Upper lobe of left lung (tissue), 4 donors: ENCODE results near the gene ARHGAP31.

ENCODE experiments used
- CTCF ChIP-seq, 6 experiments: fragments of 450-650 bp in 4 of 6; fragments of 200-600 bp in 2 of 6; sonication (generic) in 2 of 6; IDR thresholded peaks; one replicate each; pipeline ENCODE4 v1.5.1; 2016 to 2019; ENCODE audit warnings: antibody characterized with exemption in 6 of 6
- EP300 ChIP-seq, 4 donors: sonication (generic); formaldehyde crosslinking; IDR thresholded peaks; one replicate each; pipeline ENCODE4 v1.5.1; 2017; ENCODE audit warnings: antibody characterized with exemption in 4 of 4, control low read depth in 2 of 4
- POLR2A ChIP-seq, 4 donors: fragments of 450-650 bp; IDR thresholded peaks; one replicate each; pipeline ENCODE4 v1.5.1; 2016 to 2017; ENCODE audit warnings: antibody characterized with exemption in 4 of 4, mild to moderate bottlenecking in 2 of 4
- POLR2AphosphoS5 ChIP-seq, 2 donors: sonication (generic); formaldehyde crosslinking; IDR thresholded peaks; one replicate each; pipeline ENCODE4 v1.5.1; 2017; ENCODE audit warnings: antibody characterized with exemption in 2 of 2

- TF ChIP-seq CTCF (IDR thresholded peaks at IDR 0.05) (no peak), POLR2A (IDR thresholded peaks at IDR 0.05) (no peak), EP300 (IDR thresholded peaks at IDR 0.05) (no peak), POLR2AphosphoS5 (IDR thresholded peaks at IDR 0.05) (peak in 1 of 2 donors; percentile 10)
These were observed 11.1 kb downstream of the ARHGAP31 start for GRCh38 chr3:119305286-119305685.
